Activated naive CD4-positive, alpha-beta T cell treated with anti-CD3 and anti-CD28 coated beads, Interleukin-2, amount 50 U/mL, for 24 hours (primary cell): ENCODE results near the gene TRIM28.
"Not testable (repeated sequence)": the region's sequence is repeated elsewhere in the genome, so short reads cannot be mapped to it uniquely, and the experiment has no call there.

Source experiments
- H3K27ac Mint-ChIP-seq: one replicate; pipeline ENCODE4 v1.8.0; 2021; ENCODE audit warnings: mild to moderate bottlenecking, mixed read lengths
- H3K27me3 Mint-ChIP-seq: one replicate; pipeline ENCODE4 v1.8.0; 2021; ENCODE audit warnings: mixed read lengths
- H3K36me3 Mint-ChIP-seq: one replicate; pipeline ENCODE4 v1.8.0; 2021; ENCODE audit warnings: mixed read lengths
- H3K4me1 Mint-ChIP-seq: one replicate; pipeline ENCODE4 v1.8.0; 2021; ENCODE audit warnings: mixed read lengths
- H3K4me3 Mint-ChIP-seq: one replicate; pipeline ENCODE4 v1.8.0; 2021; ENCODE audit warnings: mild to moderate bottlenecking, mixed read lengths
- H3K9me3 Mint-ChIP-seq: one replicate; pipeline ENCODE4 v1.8.0; 2021; ENCODE audit warnings: mixed read lengths

The TRIM28 gene

DNA sequence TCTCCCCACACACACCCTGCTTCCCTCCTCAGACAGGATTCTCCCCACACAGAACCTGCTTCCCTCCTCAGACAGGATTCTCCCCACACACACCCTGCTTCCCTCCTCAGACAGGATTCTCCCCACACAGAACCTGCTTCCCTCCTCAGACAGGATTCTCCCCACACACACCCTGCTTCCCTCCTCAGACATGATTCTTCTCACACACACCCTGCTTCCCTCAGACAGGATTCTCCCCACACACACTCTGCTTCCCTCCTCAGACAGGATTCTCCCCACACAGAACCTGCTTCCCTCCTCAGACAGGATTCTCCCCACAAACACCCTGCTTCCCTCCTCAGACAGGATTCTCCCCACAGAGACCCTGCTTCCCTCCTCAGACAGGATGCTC lies 4.7 kb upstream of the TRIM28 start:
- H3K27me3 Mint-ChIP-seq, H3K9me3 Mint-ChIP-seq, H3K27ac Mint-ChIP-seq, H3K36me3 Mint-ChIP-seq: not testable (repeated sequence)
- Mint-ChIP-seq H3K4me3 (peak overlapping the region; percentile 19), H3K4me1 (peaks cover 11% of the 10 kb centered on the region)

DNA sequence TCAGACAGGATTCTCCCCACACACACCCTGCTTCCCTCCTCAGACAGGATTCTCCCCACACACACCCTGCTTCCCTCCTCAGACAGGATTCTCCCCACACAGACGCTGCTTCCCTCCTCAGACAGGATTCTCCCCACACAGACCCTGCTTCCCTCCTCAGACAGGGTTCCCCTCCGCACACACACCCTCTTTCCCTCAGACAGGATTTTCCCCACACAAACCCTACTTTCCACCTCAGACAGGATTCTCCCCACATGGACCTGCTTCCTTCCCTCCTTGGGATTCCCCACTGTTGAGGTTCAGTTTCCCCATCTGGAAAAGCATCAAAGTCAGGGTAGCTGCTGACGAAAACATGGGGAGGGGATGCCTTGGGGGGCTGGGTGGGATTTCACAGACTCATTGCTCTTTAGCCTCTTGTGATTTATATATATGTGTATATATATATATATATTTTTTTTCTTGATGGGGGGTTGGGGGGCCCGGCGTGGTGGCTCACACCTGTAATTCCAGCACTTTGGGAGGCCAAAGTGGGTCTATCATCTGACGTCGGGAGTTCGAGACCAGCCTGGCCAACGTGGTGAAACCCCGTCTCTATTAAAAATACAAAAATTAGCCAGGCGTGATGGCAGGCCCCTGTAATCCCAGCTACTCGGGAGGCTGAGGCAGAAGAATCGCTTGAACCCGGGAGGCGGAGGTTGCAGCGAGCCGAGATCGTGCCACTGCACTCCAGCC lies 1.1 kb upstream of the TRIM28 start:
- Mint-ChIP-seq H3K27ac (peak overlapping the region; percentile 62), H3K36me3 (peaks cover 17% of the 10 kb centered on the region), H3K4me1 (peaks cover 25% of the 10 kb centered on the region), H3K4me3 (peak overlapping the region; percentile 36)
- not testable (repeated sequence) for H3K27me3 Mint-ChIP-seq, H3K9me3 Mint-ChIP-seq

DNA sequence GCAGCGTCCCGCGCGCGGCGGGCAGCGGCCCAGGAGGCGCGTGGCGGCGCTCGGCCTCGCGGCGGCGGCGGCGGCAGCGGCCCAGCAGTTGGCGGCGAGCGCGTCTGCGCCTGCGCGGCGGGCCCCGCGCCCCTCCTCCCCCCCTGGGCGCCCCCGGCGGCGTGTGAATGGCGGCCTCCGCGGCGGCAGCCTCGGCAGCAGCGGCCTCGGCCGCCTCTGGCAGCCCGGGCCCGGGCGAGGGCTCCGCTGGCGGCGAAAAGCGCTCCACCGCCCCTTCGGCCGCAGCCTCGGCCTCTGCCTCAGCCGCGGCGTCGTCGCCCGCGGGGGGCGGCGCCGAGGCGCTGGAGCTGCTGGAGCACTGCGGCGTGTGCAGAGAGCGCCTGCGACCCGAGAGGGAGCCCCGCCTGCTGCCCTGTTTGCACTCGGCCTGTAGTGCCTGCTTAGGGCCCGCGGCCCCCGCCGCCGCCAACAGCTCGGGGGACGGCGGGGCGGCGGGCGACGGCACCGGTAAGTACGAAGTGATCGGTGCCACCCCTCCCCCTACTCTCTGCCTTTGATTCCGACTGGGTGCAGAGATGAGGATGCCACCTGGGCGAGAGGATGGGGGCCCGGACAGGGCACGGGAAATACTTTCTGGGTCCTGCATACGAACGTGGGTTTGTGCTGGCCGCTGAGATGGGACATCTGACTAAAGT lies 874 bp downstream of the TRIM28 start:
- H3K9me3 Mint-ChIP-seq: no peaks in the 10 kb centered on the region
- peaks cover 26% of the 10 kb centered on the region for H3K4me1 Mint-ChIP-seq
- H3K4me3 Mint-ChIP-seq: peak overlapping the region; percentile 96
- peak overlapping the region; percentile 95 for H3K27ac Mint-ChIP-seq
- peaks cover 20% of the 10 kb centered on the region for H3K36me3 Mint-ChIP-seq
- no peaks in the 10 kb centered on the region for H3K27me3 Mint-ChIP-seq

DNA sequence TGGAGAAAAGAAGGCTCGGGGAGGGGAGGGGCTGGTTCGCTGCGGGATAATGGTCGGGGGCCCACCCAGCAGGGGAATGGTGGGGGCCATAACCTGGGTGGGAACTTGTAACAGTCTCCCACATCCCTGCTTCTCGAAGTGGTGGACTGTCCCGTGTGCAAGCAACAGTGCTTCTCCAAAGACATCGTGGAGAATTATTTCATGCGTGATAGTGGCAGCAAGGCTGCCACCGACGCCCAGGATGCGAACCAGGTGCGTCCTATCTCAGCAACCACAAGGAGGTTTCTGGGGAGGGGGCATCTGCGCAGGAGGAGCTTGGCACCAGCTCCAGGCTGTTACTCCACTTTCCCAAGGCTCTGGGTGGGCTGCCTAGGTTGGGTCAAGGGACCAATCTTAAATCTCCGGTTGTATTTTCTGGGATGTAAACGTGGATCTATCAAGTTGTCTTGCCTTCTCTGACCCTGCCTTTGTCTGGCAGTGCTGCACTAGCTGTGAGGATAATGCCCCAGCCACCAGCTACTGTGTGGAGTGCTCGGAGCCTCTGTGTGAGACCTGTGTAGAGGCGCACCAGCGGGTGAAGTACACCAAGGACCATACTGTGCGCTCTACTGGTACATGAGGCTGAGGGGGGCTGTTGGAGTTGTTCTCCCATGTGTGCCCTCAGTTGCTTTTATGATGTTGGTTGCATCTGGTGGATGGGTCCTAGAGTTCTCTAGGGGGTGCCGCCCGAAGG lies 1.6 kb downstream of the TRIM28 start:
- Mint-ChIP-seq H3K36me3 (peaks cover 22% of the 10 kb centered on the region), H3K9me3 (no peaks in the 10 kb centered on the region), H3K27ac (peak overlapping the region; percentile 95), H3K4me1 (peaks cover 26% of the 10 kb centered on the region), H3K27me3 (no peaks in the 10 kb centered on the region), H3K4me3 (peak overlapping the region; percentile 96)

DNA sequence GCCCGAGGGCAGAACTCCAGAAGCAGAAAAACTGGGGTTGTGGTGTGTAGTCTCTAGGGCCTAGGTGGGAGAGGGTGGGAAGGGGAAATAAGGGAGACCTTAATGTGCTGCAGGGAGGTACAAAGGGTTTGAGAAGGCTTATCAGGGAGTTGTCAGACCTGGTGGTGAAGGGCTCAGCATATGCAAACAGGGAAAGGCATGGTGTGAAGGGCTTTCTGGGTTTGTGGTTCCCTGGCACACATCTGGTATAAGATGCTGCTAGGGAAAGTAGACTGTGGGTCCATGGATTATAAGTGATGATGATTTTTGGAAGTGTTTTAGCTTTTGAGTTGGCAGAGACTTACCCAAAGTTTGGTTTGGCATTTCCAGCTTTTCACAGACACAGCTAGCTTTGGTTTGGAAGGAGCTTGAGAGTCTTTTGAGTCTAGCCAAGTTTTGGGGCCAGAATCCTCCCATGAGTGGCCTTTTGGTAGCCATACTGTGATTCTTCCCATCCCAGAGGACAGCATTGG lies 2.2 kb downstream of the TRIM28 start:
- peaks cover 23% of the 10 kb centered on the region for H3K36me3 Mint-ChIP-seq
- H3K4me1 Mint-ChIP-seq: peaks cover 26% of the 10 kb centered on the region
- peak overlapping the region; percentile 96 for H3K4me3 Mint-ChIP-seq
- H3K27ac Mint-ChIP-seq: peak overlapping the region; percentile 95
- no peaks in the 10 kb centered on the region for H3K9me3 Mint-ChIP-seq
- H3K27me3 Mint-ChIP-seq: no peaks in the 10 kb centered on the region

DNA sequence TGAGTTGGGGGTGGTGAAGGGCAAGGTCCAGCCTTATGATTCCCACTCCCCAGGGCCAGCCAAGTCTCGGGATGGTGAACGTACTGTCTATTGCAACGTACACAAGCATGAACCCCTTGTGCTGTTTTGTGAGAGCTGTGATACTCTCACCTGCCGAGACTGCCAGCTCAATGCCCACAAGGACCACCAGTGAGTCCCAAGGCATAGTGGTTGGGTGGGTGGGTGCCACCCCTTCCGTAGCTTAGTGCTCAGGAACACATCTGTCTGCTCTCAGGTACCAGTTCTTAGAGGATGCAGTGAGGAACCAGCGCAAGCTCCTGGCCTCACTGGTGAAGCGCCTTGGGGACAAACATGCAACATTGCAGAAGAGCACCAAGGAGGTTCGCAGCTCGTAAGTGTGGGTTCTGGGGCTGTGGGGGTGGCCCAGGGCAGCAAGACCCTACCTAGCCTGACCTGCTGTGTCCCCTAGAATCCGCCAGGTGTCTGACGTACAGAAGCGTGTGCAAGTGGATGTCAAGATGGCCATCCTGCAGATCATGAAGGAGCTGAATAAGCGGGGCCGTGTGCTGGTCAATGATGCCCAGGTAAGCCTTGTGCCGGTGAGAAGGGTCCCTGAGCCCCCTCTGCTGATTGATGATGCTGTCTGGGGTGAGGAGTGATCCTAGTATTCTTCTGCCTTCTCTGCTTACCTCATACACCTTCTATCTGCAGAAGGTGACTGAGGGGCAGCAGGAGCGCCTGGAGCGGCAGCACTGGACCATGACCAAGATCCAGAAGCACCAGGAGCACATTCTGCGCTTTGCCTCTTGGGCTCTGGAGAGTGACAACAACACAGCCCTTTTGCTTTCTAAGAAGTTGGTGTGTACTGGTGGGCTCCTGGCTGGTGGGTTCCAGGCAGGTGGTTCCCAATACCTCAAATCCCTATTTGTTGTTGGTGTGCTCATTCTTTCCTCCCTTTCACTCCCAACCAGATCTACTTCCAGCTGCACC lies 3.8 kb downstream of the TRIM28 start:
- no peaks in the 10 kb centered on the region for H3K27me3 Mint-ChIP-seq
- peak overlapping the region; percentile 36 for H3K27ac Mint-ChIP-seq

DNA sequence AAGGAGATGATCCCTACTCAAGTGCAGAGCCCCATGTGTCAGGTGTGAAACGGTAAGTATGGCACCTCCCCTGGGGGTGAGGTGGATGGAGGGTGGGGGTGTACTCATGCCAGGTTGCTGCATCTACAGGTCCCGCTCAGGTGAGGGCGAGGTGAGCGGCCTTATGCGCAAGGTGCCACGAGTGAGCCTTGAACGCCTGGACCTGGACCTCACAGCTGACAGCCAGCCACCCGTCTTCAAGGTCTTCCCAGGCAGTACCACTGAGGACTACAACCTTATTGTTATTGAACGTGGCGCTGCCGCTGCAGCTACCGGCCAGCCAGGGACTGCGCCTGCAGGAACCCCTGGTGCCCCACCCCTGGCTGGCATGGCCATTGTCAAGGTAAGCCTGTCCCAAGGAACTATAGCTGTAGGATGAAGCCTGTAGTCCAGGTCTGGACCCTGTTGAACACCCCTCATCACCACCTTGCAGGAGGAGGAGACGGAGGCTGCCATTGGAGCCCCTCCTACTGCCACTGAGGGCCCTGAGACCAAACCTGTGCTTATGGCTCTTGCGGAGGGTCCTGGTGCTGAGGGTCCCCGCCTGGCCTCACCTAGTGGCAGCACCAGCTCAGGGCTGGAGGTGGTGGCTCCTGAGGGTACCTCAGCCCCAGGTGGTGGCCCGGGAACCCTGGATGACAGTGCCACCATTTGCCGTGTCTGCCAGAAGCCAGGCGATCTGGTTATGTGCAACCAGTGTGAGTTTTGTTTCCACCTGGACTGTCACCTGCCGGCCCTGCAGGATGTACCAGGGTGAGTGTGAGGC lies 5.2 kb downstream of the TRIM28 start:
- H3K36me3 Mint-ChIP-seq: peaks cover 33% of the 10 kb centered on the region
- no peak overlapping the region for H3K4me3 Mint-ChIP-seq
- no peaks in the 10 kb centered on the region for H3K27me3 Mint-ChIP-seq
- peaks cover 33% of the 10 kb centered on the region for H3K4me1 Mint-ChIP-seq
- peak overlapping the region; percentile 90 for H3K27ac Mint-ChIP-seq
- H3K9me3 Mint-ChIP-seq: no peaks in the 10 kb centered on the region

More for the DNA sequence above, 3.8 kb downstream of the TRIM28 start:
- peaks cover 29% of the 10 kb centered on the region for H3K4me1 Mint-ChIP-seq
- H3K4me3 Mint-ChIP-seq: peak overlapping the region; percentile 96
- peaks cover 26% of the 10 kb centered on the region for H3K36me3 Mint-ChIP-seq
- no peaks in the 10 kb centered on the region for H3K9me3 Mint-ChIP-seq

DNA sequence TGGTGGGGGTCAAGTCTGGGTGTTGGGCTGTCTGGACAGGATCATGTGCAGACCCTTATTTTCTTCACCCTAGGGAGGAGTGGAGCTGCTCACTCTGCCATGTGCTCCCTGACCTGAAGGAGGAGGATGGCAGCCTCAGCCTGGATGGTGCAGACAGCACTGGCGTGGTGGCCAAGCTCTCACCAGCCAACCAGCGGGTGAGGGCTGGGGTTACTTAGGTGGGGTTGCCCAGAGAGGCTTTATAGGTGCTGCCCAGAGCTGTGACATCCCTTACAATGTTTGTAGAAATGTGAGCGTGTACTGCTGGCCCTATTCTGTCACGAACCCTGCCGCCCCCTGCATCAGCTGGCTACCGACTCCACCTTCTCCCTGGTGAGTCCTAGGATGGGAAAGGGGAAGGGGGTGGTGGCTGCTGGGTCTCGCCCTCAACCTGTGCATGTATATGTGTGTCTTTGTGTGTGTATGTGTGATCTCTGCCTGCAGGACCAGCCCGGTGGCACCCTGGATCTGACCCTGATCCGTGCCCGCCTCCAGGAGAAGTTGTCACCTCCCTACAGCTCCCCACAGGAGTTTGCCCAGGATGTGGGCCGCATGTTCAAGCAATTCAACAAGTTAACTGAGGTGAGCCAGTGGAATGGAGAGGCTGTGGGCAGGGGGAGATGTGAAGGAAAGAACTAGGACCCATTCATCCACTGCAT lies 5.9 kb downstream of the TRIM28 start:
- Mint-ChIP-seq H3K36me3 (peaks cover 33% of the 10 kb centered on the region), H3K4me1 (peaks cover 34% of the 10 kb centered on the region), H3K27ac (peak overlapping the region; percentile 90), H3K27me3 (no peaks in the 10 kb centered on the region), H3K4me3 (no peak overlapping the region), H3K9me3 (no peaks in the 10 kb centered on the region)

DNA sequence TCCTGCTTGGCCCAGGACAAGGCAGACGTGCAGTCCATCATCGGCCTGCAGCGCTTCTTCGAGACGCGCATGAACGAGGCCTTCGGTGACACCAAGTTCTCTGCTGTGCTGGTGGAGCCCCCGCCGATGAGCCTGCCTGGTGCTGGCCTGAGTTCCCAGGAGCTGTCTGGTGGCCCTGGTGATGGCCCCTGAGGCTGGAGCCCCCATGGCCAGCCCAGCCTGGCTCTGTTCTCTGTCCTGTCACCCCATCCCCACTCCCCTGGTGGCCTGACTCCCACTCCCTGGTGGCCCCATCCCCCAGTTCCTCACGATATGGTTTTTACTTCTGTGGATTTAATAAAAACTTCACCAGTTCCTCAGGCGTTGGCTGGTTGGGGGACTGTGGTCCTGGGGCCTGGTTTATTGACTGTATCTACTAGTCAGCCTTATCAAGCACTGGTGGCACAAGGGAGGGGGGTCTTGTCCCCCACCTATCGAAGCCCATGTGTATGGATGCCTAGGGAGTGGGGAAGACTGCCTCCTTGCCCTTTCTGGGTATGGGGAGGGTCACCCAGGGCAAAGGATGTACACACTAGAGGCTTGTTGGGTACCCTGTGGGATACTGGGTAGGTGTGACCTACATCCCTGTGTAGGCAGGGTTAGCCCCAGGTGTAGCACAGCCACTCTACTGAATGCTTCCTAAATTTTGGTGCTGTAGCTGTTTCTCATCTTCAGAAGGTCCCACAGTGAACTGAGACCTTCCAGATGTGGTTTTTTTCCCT lies 6.7 kb downstream of the TRIM28 start:
- Mint-ChIP-seq H3K27me3 (no peaks in the 10 kb centered on the region), H3K4me1 (peaks cover 40% of the 10 kb centered on the region), H3K36me3 (peaks cover 29% of the 10 kb centered on the region), H3K27ac (peak overlapping the region; percentile 35), H3K9me3 (no peaks in the 10 kb centered on the region), H3K4me3 (no peak overlapping the region)

DNA sequence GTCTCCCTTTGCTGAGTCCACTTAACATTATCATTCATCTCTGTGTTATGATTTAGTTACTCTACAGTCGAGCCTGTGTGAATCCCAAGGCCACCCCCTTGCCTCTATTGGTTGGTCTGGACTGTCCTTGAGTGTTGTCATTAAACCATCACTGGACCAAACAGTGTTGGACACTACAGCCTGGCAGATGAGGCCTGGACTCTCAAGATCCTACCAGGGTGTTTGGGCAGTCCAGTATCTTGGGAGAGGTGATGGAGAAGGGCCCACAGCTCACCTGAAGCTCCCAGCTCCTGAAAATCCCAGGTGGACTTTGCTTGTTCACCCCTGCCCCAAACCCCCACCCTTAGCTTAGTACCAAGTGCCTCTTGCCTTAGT lies 7.2 kb downstream of the TRIM28 start:
- no peaks in the 10 kb centered on the region for H3K9me3 Mint-ChIP-seq
- H3K4me3 Mint-ChIP-seq: no peak overlapping the region
- H3K4me1 Mint-ChIP-seq: peaks cover 36% of the 10 kb centered on the region
- H3K36me3 Mint-ChIP-seq: peaks cover 24% of the 10 kb centered on the region
- no peaks in the 10 kb centered on the region for H3K27me3 Mint-ChIP-seq
- no peak overlapping the region for H3K27ac Mint-ChIP-seq

DNA sequence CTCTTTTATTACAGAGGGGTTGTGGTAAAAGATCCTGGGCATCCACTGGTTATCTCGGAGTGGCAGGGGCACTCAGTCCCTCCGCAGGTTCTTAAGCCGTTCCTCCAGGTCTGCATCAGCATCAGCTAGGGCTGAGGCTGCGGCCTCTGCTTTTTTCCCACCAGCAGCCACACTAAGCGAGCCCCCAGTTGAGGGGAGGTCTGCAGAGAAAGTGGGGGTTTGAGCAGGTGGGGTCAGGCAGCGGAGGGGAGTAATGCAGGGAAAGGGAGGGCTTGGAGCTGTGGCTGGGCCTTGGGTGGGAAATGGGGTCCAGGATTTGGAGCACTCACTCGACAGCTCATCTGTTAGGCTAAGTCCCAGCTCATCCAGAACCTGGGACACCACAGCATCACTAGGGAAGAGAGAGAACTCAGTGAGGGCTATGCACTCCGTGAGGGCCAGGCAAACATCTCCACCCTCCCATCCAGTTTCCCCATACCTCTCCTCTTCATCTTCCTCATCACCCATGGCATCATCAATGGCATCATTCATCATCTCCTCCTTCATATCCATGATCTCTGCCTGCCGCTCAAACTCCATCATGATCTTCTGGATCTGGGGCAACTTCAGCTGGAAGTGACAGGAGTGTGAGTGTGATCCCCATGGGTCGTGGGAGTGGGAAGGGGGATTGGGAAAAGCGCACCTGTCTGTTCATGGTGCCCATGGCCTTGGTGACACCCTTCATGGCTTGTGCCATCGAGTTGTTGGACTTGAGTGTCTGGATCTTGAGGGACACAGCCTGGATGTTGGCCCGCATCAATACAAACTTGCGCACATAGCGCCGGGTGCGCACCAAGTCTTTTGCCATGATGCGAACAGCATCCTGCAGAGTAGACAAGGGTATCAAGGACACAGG lies 8.0 kb downstream of the TRIM28 start:
- Mint-ChIP-seq H3K27ac (no peak overlapping the region), H3K27me3 (no peaks in the 10 kb centered on the region), H3K4me3 (no peak overlapping the region), H3K4me1 (peaks cover 36% of the 10 kb centered on the region), H3K9me3 (no peaks in the 10 kb centered on the region), H3K36me3 (peaks cover 23% of the 10 kb centered on the region)

DNA sequence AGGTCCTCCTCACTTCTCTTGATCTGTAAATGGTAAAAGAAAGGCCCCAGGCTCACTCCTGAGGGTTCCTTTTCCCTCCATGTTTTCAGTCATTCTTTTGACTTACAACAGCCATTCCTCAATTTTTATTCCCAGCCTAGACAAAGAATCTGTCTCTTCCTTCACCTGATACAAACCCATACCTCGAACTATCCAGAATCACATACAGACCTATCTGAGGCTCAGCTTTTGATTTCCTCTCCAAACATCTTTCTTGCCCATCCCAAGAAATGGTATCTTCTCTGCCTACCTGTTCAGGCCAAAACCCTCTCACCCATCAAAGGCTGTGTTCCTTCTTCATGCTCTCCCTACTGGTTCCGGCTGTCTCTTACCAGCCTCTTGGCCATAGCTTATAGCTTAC lies 8.8 kb downstream of the TRIM28 start:
- Mint-ChIP-seq H3K9me3 (no peaks in the 10 kb centered on the region), H3K4me3 (peak overlapping the region; percentile 15), H3K27me3 (no peaks in the 10 kb centered on the region), H3K27ac (peak overlapping the region; percentile 71), H3K4me1 (peaks cover 43% of the 10 kb centered on the region), H3K36me3 (peaks cover 23% of the 10 kb centered on the region)
